Motor neuron (in vitro differentiated cells): ENCODE results near the gene RRAGA. TPM values are rescaled to one million over a fixed set of nuclear protein-coding genes. Genes with fewer than 3 reads are reported as not detected.
A peak's percentile ranks its signal among the peaks of the same experiment; 100 is the strongest.
"Not testable (repeated sequence)": the region's sequence is repeated elsewhere in the genome, so short reads cannot be mapped to it uniquely, and the experiment has no call there.

Experiments used
- ATAC-seq, 8 experiments: fragments of 200-7000 bp; cut with Tn5 transposase; replicated peaks in 6 of 8; 2 replicates each; pipeline ENCODE4 v1.8.0; 2021; ENCODE audit warnings: mild to moderate bottlenecking in 8 of 8, moderate library complexity in 8 of 8
- H3K27ac ChIP-seq, 2 donors: fragments of 250-450 bp; sonication (Bioruptor Pico); 2 replicates each; pipeline ENCODE4 v1.9.0; 2021; ENCODE audit warnings: antibody characterized with exemption in 2 of 2, mild to moderate bottlenecking in 2 of 2, moderate library complexity in 1 of 2
- H3K4me1 ChIP-seq, 2 donors: fragments of 250-450 bp; sonication (Bioruptor Pico); replicated peaks in 1 of 2; 2 replicates each; pipeline ENCODE4 v1.6.1; 2021; ENCODE audit warnings: antibody characterized with exemption in 2 of 2, mild to moderate bottlenecking in 2 of 2, moderate library complexity in 1 of 2
- H3K4me3 ChIP-seq, 5 donors: fragments of 250-450 bp; sonication (Bioruptor Pico); 2 replicates each; pipeline ENCODE4 v1.9.0; 2021; ENCODE audit warnings: antibody characterized with exemption in 5 of 5, mild to moderate bottlenecking in 5 of 5, moderate library complexity in 4 of 5
- WGBS, 10 experiments: fragments of 450-650 bp; shearing (Covaris generic); methylation state at CpG; one replicate each; pipeline ENCODE4 v1.0.0; 2022; 5-methylcytosine and 5-hydroxymethylcytosine counted together
- in situ Hi-C, 9 experiments: fragments of 400-800 bp; cut with MboI; loops; one replicate each; pipeline ENCODE4 v1.15.0; 2021; ENCODE audit warnings: low sequenced_read_pairs in 9 of 9, low pct_unique_long_range_greater_than_20kb in 2 of 9; ENCODE audit not compliant: unreplicated experiment in 9 of 9
- total RNA-seq, 8 experiments: library from RNA; unstranded; fragments of 300-600 nt; gene quantifications; 2 replicates each; pipeline versions ENCODE4 v1.2.3 to v1.2.4, GENCODE V29; 2022

Gene RRAGA
- total RNA-seq, 8 experiments from 2014 or later, result 34.9 to 68.4 (median 52.3) TPM

- Histone ChIP-seq H3K27ac (no peak overlapping the region), H3K4me1 (no peaks in the 10 kb centered on the region), H3K4me3 (no peak overlapping the region)
- ATAC-seq, result peak in 2 of 8 experiments; percentile 86 to 89
- 80 to 89% methylated on average over 1 of the region's 1 CpG; no CpG with 5 or more reads in 8 of the 10 experiments for WGBS, 10 experiments
- in situ Hi-C loops, result loop anchor here in 6 of 9 experiments (25.0 kb wide), 3 partner anchors 769 to 1494 kb away; no protein-coding TSS in a partner anchor
Measured at GRCh38 chr9:19030899-19031298, 18.3 kb upstream of the RRAGA start.

GRCh38 chr9:19032406-19032805 is 16.8 kb upstream of the RRAGA start:
- in situ Hi-C loops, result loop anchor here in 6 of 9 experiments (25.0 kb wide), 3 partner anchors 770 to 1495 kb away; no protein-coding TSS in a partner anchor
- H3K27ac ChIP-seq, result no peak overlapping the region
- WGBS, 10 experiments, result 80 to 100% (median 89%) methylated on average over 1 to 11 of the region's 14 CpGs; no CpG with 5 or more reads in 3 of the 10 experiments

GRCh38 chr9:19033015-19033414 is 16.2 kb upstream of the RRAGA start, which contains the start of gene SAXO1:
TSS of gene SAXO1 (minus strand) at chr9:19033209. CDS start at chr9:19032908, 301 bp downstream.
- WGBS, 10 experiments, result 80 to 100% (median 93%) methylated on average over 1 to 6 of the region's 20 CpGs; no CpG with 5 or more reads in 6 of the 10 experiments
- in situ Hi-C loops, result loop anchor here in 6 of 9 experiments (25.0 kb wide), 3 partner anchors 771 to 1496 kb away; no protein-coding TSS in a partner anchor
- no peak for ATAC-seq
- H3K27ac ChIP-seq, result no peak within 1 kb of the TSS
- H3K4me1 ChIP-seq, result no peaks in the 10 kb centered on the region
- no peak within 1 kb of the TSS for H3K4me3 ChIP-seq

More at GRCh38 chr9:19032406-19032805, 16.8 kb upstream of the RRAGA start:
- Histone ChIP-seq H3K4me1 (no peaks in the 10 kb centered on the region), H3K4me3 (no peak overlapping the region)
- no peak for ATAC-seq

- no peak overlapping the region for H3K4me3 ChIP-seq
- in situ Hi-C loops, result loop anchor here in 6 of 9 experiments (25.0 kb wide), 3 partner anchors 774 to 1499 kb away; no protein-coding TSS in a partner anchor
- no peak overlapping the region for H3K27ac ChIP-seq
- H3K4me1 ChIP-seq, result no peaks in the 10 kb centered on the region
- ATAC-seq, result no peak
- WGBS, 10 experiments, result 93 to 100% (median 100%) methylated on average over 1 to 4 of the region's 5 CpGs; no CpG with 5 or more reads in 2 of the 10 experiments
Measured at GRCh38 chr9:19036611-19037010, 12.6 kb upstream of the RRAGA start.

GRCh38 chr9:19049917-19050636 is 850 bp downstream of the RRAGA start:
- WGBS, 10 experiments, result 0 to 13% (median 1%) methylated on average over 7 to 21 of the region's 33 CpGs; no CpG with 5 or more reads in 2 of the 10 experiments
- peak overlapping the region; percentile 72 to 91 (median 76) for H3K4me3 ChIP-seq
- peak overlapping the region; percentile 91 to 96 for H3K27ac ChIP-seq
- in situ Hi-C loops, result loop anchor here in 6 of 9 experiments (25.0 kb wide), 3 partner anchors 788 to 1513 kb away; no protein-coding TSS in a partner anchor
- peak in 3 of 8 experiments; percentile 0 to 2 (median 2) for ATAC-seq
- H3K4me1 ChIP-seq, result peaks cover 14 to 26% of the 10 kb centered on the region in 2 donors

GRCh38 chr9:19050637-19051591 is 1.7 kb downstream of the RRAGA start:
- peak in 1 of 8 experiments; percentile 1 for ATAC-seq
- peak overlapping the region; percentile 72 to 91 (median 76) for H3K4me3 ChIP-seq

GRCh38 chr9:19057033-19057432 is 7.8 kb downstream of the RRAGA start:
- Histone ChIP-seq H3K27ac (no peak overlapping the region), H3K4me1 (peaks cover under 1 to 9% of the 10 kb centered on the region in 2 donors), H3K4me3 (no peak overlapping the region)
- in situ Hi-C loops, result no loop called here
- no peak for ATAC-seq

More at GRCh38 chr9:19050637-19051591, 1.7 kb downstream of the RRAGA start:
- in situ Hi-C loops, result no loop called here
- H3K4me1 ChIP-seq, result peaks cover 14 to 26% of the 10 kb centered on the region in 2 donors
- no peak overlapping the region for H3K27ac ChIP-seq
- 10 to 60% (median 43%) methylated on average over 1 to 12 of the region's 12 CpGs; no CpG with 5 or more reads in 1 of the 10 experiments for WGBS, 10 experiments

- in situ Hi-C loops, result no loop called here
- no peak for ATAC-seq
- Histone ChIP-seq H3K27ac (no peak overlapping the region), H3K4me3 (no peak overlapping the region), H3K4me1 (no peaks in the 10 kb centered on the region)
- 93 to 100% (median 100%) methylated on average over 1 to 2 of the region's 2 CpGs; no CpG with 5 or more reads in 3 of the 10 experiments for WGBS, 10 experiments
Measured at GRCh38 chr9:19074229-19074628, 25.0 kb downstream of the RRAGA start.

GRCh38 chr9:19074836-19075235 is 25.6 kb downstream of the RRAGA start:
- H3K27ac ChIP-seq, result no peak overlapping the region
- H3K4me3 ChIP-seq, result no peak overlapping the region
- no peak for ATAC-seq
- in situ Hi-C loops, result no loop called here
- no peaks in the 10 kb centered on the region for H3K4me1 ChIP-seq
- 88 to 100% (median 100%) methylated on average over 1 of the region's 1 CpG; no CpG with 5 or more reads in 2 of the 10 experiments for WGBS, 10 experiments

GRCh38 chr9:19085295-19085694 is 36.1 kb downstream of the RRAGA start:
- no peak for ATAC-seq
- Histone ChIP-seq H3K4me3 (no peak overlapping the region), H3K4me1 (no peaks in the 10 kb centered on the region), H3K27ac (no peak overlapping the region)
- 33 to 100% (median 63%) methylated on average over 1 to 2 of the region's 2 CpGs for WGBS, 10 experiments
- in situ Hi-C loops, result loop anchor here in 1 of 9 experiments (10.0 kb wide), 1 partner anchor 90 kb away; no protein-coding TSS in a partner anchor

GRCh38 chr9:19087106-19088000 is 38.1 kb downstream of the RRAGA start:
- in situ Hi-C loops, result loop anchor here in 1 of 9 experiments (10.0 kb wide), 1 partner anchor 87 kb away; no protein-coding TSS in a partner anchor
- Histone ChIP-seq H3K27ac (no peak overlapping the region), H3K4me3 (no peak overlapping the region), H3K4me1 (no peaks in the 10 kb centered on the region)
- WGBS, 10 experiments, result 50 to 100% (median 88%) methylated on average over 2 to 6 of the region's 6 CpGs
- peak in 2 of 8 experiments; percentile 95 to 96 for ATAC-seq

- peaks cover 7 to 10% of the 10 kb centered on the region in 2 donors for H3K4me1 ChIP-seq
- H3K27ac ChIP-seq, ATAC-seq, H3K4me3 ChIP-seq, in situ Hi-C loops: not testable (repeated sequence)
Measured at GRCh38 chr9:19097431-19097830, 48.2 kb downstream of the RRAGA start.
